MM.1S (cell line): ENCODE data around the gene BCR.

Source experiments
- DNase-seq: peaks from one replicate; pipeline ENCODE4 v3.0.0-alpha.2; 2015
- H2AFZ ChIP-seq: fragments of 300-600 bp; sonication (generic); 2 replicates; pipeline ENCODE4 v1.6.0; 2016; ENCODE audit warnings: antibody characterized with exemption, low read length
- H3F3A ChIP-seq: fragments of 300-600 bp; sonication (generic); 2 replicates; pipeline ENCODE4 v1.6.1; 2016; ENCODE audit warnings: mild to moderate bottlenecking, antibody characterized with exemption, low read length, moderate library complexity, mixed read lengths; ENCODE audit not compliant: insufficient read depth
- H3K27ac ChIP-seq: fragments of 300-600 bp; sonication (generic); 2 replicates; pipeline ENCODE4 v1.5.1; 2016; ENCODE audit warnings: mild to moderate bottlenecking, low read length
- H3K27me3 ChIP-seq: fragments of 300-600 bp; sonication (generic); replicated peaks from 2 replicates; pipeline ENCODE4 v1.6.0; 2016; ENCODE audit warnings: low read length; ENCODE audit not compliant: insufficient read depth
- H3K36me3 ChIP-seq: fragments of 300-600 bp; sonication (generic); replicated peaks from 2 replicates; pipeline ENCODE4 v1.6.1; 2016; ENCODE audit warnings: mild to moderate bottlenecking, low read length, mixed read lengths; ENCODE audit not compliant: insufficient read depth
- H3K4me1 ChIP-seq: fragments of 300-600 bp; sonication (generic); 2 replicates; pipeline ENCODE4 v1.6.1; 2016; ENCODE audit warnings: low read length, mixed read lengths
- H3K4me2 ChIP-seq: fragments of 300-600 bp; sonication (generic); 2 replicates; pipeline ENCODE4 v1.6.0; 2016; ENCODE audit warnings: low read depth, low read length
- H3K4me3 ChIP-seq: fragments of 300-600 bp; sonication (generic); 2 replicates; pipeline ENCODE4 v1.5.1; 2016; ENCODE audit warnings: low read length, mixed read lengths
- H3K79me2 ChIP-seq: fragments of 300-600 bp; sonication (generic); 2 replicates; pipeline ENCODE4 v1.6.1; 2016; ENCODE audit warnings: mixed run types, low read length, mixed read lengths
- H3K9ac ChIP-seq: fragments of 300-600 bp; sonication (generic); 2 replicates; pipeline ENCODE4 v1.6.1; 2016; ENCODE audit warnings: low read length, mixed read lengths
- H3K9me2 ChIP-seq: fragments of 300-600 bp; sonication (generic); replicated peaks from 2 replicates; pipeline ENCODE4 v1.6.1; 2016; ENCODE audit warnings: mild to moderate bottlenecking, low read length, mixed read lengths; ENCODE audit not compliant: insufficient read depth
- H3K9me3 ChIP-seq: fragments of 300-600 bp; sonication (generic); replicated peaks from 2 replicates; pipeline ENCODE4 v1.6.1; 2016; ENCODE audit warnings: mild to moderate bottlenecking, low read length, mixed read lengths; ENCODE audit not compliant: insufficient read depth
- H4K20me1 ChIP-seq: fragments of 300-600 bp; sonication (generic); 2 replicates; pipeline ENCODE4 v1.6.1; 2016; ENCODE audit warnings: mild to moderate bottlenecking, low read length, moderate library complexity, mixed read lengths; ENCODE audit not compliant: insufficient read depth
- CTCF ChIP-seq: fragments of 300-600 bp; sonication (generic); IDR thresholded peaks from 2 replicates; pipeline ENCODE4 v1.5.1; 2016; ENCODE audit warnings: antibody characterized with exemption, low read length, mixed read lengths
- EZH2 ChIP-seq: fragments of 300-600 bp; sonication (generic); optimal IDR thresholded peaks from 2 replicates; pipeline ENCODE3; 2017; ENCODE audit warnings: low read depth, mild to moderate bottlenecking, antibody characterized with exemption, low read length, mixed read lengths
- EZH2phosphoT487 ChIP-seq: fragments of 300-600 bp; sonication (generic); IDR thresholded peaks from 2 replicates; pipeline ENCODE4 v1.6.1; 2018; ENCODE audit warnings: antibody characterized with exemption, low read length

BCR gene

DNA sequence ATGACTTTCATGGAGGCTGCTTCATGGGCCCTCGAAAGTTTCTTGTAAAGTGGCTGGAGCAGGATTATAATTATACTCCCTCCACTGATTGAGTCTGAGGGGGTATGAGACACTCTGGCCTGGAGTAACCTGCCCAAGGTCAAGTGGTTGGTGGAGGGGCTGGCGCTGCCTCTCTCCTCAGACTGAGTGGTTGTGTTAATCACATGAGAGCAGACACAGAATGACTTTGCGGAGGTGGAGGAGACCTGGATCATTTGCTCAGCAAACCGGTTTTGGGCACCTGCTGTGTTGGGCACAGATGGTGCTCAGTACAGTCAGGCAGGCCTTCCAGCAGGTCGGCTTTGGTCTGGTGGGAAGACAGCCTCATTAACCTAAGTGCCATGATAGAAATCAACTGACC, 11.8 kb downstream of the BCR start:
- Histone ChIP-seq H3K36me3 (peaks cover 5% of the 10 kb centered on the region; the same call in 1 of the 2 replicates), H3K9me2 (no peaks in the 10 kb centered on the region), H3K9ac (no peak overlapping the region), H3K4me3 (no peak overlapping the region), H3K4me2 (no peak overlapping the region), H3K27me3 (no peaks in the 10 kb centered on the region), H3K79me2 (peaks cover 100% of the 10 kb centered on the region), H2AFZ (no peak overlapping the region), H3F3A (peaks cover 3% of the 10 kb centered on the region; the same call in 1 of the 2 replicates), H3K27ac (no peak overlapping the region), H3K4me1 (no peaks in the 10 kb centered on the region), H3K9me3 (no peaks in the 10 kb centered on the region), H4K20me1 (peaks cover 75% of the 10 kb centered on the region)
- no peak for TF ChIP-seq CTCF
- DNase-seq, result no peak

GRCh38 chr22:23192558-23192957, 12.2 kb downstream of the BCR start:
- Histone ChIP-seq H4K20me1 (peaks cover 75% of the 10 kb centered on the region), H3K4me2 (no peak overlapping the region), H2AFZ (no peak overlapping the region), H3K27ac (no peak overlapping the region), H3K36me3 (peaks cover 5% of the 10 kb centered on the region; the same call in 1 of the 2 replicates), H3K79me2 (peaks cover 100% of the 10 kb centered on the region), H3K9me2 (no peaks in the 10 kb centered on the region), H3F3A (peaks cover 3% of the 10 kb centered on the region; the same call in 1 of the 2 replicates), H3K9ac (no peak overlapping the region), H3K27me3 (no peaks in the 10 kb centered on the region), H3K9me3 (no peaks in the 10 kb centered on the region), H3K4me3 (no peak overlapping the region), H3K4me1 (no peaks in the 10 kb centered on the region)
- TF ChIP-seq EZH2phosphoT487 (no peak), EZH2 (no peak), CTCF (no peak)
- DNase-seq, result no peak

DNA sequence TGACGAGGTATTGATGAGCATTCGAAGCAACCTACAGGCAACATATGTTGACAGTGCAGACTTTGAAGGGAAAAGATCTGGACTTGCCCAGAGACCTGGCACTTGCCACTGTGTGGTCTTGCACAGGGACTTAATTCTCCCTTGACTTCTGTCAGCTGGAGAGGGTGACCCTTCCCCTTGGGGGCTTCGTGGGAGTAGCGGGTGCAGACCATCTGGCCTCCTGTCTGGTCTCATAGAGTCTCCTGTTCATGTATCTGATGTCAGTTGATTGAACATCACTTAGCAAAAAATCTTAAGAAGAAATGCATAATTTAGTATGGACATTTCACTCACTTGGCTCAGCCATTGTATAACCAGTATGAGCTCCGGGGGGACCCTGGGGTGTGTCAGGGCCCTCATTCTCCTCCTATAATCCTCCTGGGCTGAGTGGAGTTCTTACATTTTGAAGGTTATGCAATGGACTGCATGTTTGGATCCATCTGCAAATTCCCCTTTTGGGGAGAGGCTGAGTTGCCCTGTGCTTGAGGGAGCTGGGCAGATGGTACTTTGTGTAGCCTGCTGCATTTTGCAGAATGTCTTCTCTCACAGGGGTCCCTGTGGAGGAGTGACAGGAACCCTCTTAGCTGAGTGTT, 13.0 kb downstream of the BCR start:
- Histone ChIP-seq H3K9me2 (no peaks in the 10 kb centered on the region), H3K36me3 (peaks cover 5% of the 10 kb centered on the region; the same call in 1 of the 2 replicates), H2AFZ (no peak overlapping the region), H3K4me2 (no peak overlapping the region), H3F3A (peaks cover 3% of the 10 kb centered on the region; the same call in 1 of the 2 replicates), H3K9ac (no peak overlapping the region), H4K20me1 (peaks cover 75% of the 10 kb centered on the region), H3K27me3 (no peaks in the 10 kb centered on the region), H3K27ac (no peak overlapping the region), H3K9me3 (no peaks in the 10 kb centered on the region), H3K4me1 (no peaks in the 10 kb centered on the region), H3K79me2 (peaks cover 100% of the 10 kb centered on the region), H3K4me3 (no peak overlapping the region)
- DNase-seq, result no peak
- TF ChIP-seq CTCF (no peak), EZH2 (no peak), EZH2phosphoT487 (no peak)
